ENCODE data around the gene GLCE.

Gene GLCE

GRCh38 chr15:69127306-69127705, 33.1 kb upstream of the GLCE start:
- no peaks in the 10 kb centered on the region for H3K36me3 ChIP-seq (replicated peaks in 1 of 2; ENCODE audit: control insufficient read depth in 2 of 2, insufficient read depth in 2 of 2, low read length in 2 of 2)
- H3K27me3 ChIP-seq (ENCODE audit: control insufficient read depth in 3 of 3, insufficient read depth in 3 of 3, low read depth in 1 of 3, low read length in 3 of 3) = peaks cover 0 to 20% (median 0%) of the 10 kb centered on the region in 3 experiments
- no CpG with 5 or more reads among the region's 1 CpG for WGBS, 2 donors (ENCODE audit: extremely low coverage in 2 of 2, insufficient read length in 2 of 2, insufficient replicate concordance in 1 of 2)
- H3K9ac ChIP-seq (ENCODE audit: low read depth, low read length, poor library complexity) = no peak overlapping the region
- no peak overlapping the region for H3K23ac ChIP-seq (ENCODE audit: low read depth, low read length, poor library complexity)
- no peak overlapping the region for H2BK5ac ChIP-seq (ENCODE audit: low read length)
- H3K27ac ChIP-seq (replicated peaks; ENCODE audit: low read length) = no peak overlapping the region
- no peak overlapping the region for H3K4me3 ChIP-seq (ENCODE audit: low read length in 2 of 2)
- H2BK12ac ChIP-seq (ENCODE audit: low read length) = no peak overlapping the region
- no peaks in the 10 kb centered on the region for H3K9me3 ChIP-seq (replicated peaks in 1 of 2; ENCODE audit: control insufficient read depth in 2 of 2, insufficient read depth in 1 of 2, low read depth in 1 of 2, low read length in 2 of 2)
- no peak overlapping the region for H2AFZ ChIP-seq (ENCODE audit: low read length)
- no peak overlapping the region for H3K4ac ChIP-seq (ENCODE audit: low read length)
- no peak overlapping the region for H2BK120ac ChIP-seq (ENCODE audit: low read depth, low read length)
- H4K8ac ChIP-seq (ENCODE audit: low read depth, low read length) = no peak overlapping the region
- no peak overlapping the region for H3K4me2 ChIP-seq (ENCODE audit: insufficient read depth, low read length, poor library complexity, severe bottlenecking)
- peaks cover 0 to 4% of the 10 kb centered on the region in 2 donors for H3K4me1 ChIP-seq (ENCODE audit: control insufficient read depth in 2 of 2, insufficient read depth in 1 of 2, low read depth in 1 of 2, low read length in 2 of 2)
- H3K79me1 ChIP-seq (ENCODE audit: low read depth, low read length) = no peaks in the 10 kb centered on the region
- H3K18ac ChIP-seq (ENCODE audit: low read length) = no peak overlapping the region
- no peak overlapping the region for H2BK15ac ChIP-seq (ENCODE audit: low read length)
- no peak overlapping the region for H2AK5ac ChIP-seq (ENCODE audit: low read depth, low read length)
- no peak overlapping the region for H3K14ac ChIP-seq (ENCODE audit: low read length)
- DNase-seq (ENCODE audit: low spot score) = no peak
- no peak overlapping the region for H4K91ac ChIP-seq (ENCODE audit: low read depth, low read length, poor library complexity)

GRCh38 chr15:69128667-69129311, 31.6 kb upstream of the GLCE start:
- peaks cover 0 to 4% of the 10 kb centered on the region in 2 donors for H3K4me1 ChIP-seq (ENCODE audit: control insufficient read depth in 2 of 2, insufficient read depth in 1 of 2, low read depth in 1 of 2, low read length in 2 of 2)
- H3K4ac ChIP-seq (ENCODE audit: low read length) = no peak overlapping the region
- H3K79me1 ChIP-seq (ENCODE audit: low read depth, low read length) = no peaks in the 10 kb centered on the region

GRCh38 chr15:69131362-69132220, 28.8 kb upstream of the GLCE start:
- H3K23ac ChIP-seq (ENCODE audit: low read depth, low read length, poor library complexity) = no peak overlapping the region
- H3K27me3 ChIP-seq (ENCODE audit: control insufficient read depth in 3 of 3, insufficient read depth in 3 of 3, low read depth in 1 of 3, low read length in 3 of 3) = peaks cover 0 to 12% (median 1%) of the 10 kb centered on the region in 3 experiments
- H2AFZ ChIP-seq (ENCODE audit: low read length) = no peak overlapping the region
- WGBS, 2 donors (ENCODE audit: extremely low coverage in 2 of 2, insufficient read length in 2 of 2, insufficient replicate concordance in 1 of 2) = no CpG with 5 or more reads among the region's 7 CpGs
- H4K91ac ChIP-seq (ENCODE audit: low read depth, low read length, poor library complexity) = no peak overlapping the region
- H3K4me3 ChIP-seq (ENCODE audit: low read length in 2 of 2) = no peak overlapping the region
- H3K4me2 ChIP-seq (ENCODE audit: insufficient read depth, low read length, poor library complexity, severe bottlenecking) = no peak overlapping the region
- no peaks in the 10 kb centered on the region for H3K79me1 ChIP-seq (ENCODE audit: low read depth, low read length)
- H3K4ac ChIP-seq (ENCODE audit: low read length) = no peak overlapping the region
- no peaks in the 10 kb centered on the region for H3K9me3 ChIP-seq (replicated peaks in 1 of 2; ENCODE audit: control insufficient read depth in 2 of 2, insufficient read depth in 1 of 2, low read depth in 1 of 2, low read length in 2 of 2)
- no peaks in the 10 kb centered on the region for H3K36me3 ChIP-seq (replicated peaks in 1 of 2; ENCODE audit: control insufficient read depth in 2 of 2, insufficient read depth in 2 of 2, low read length in 2 of 2)
- no peak overlapping the region for H3K14ac ChIP-seq (ENCODE audit: low read length)
- H2BK5ac ChIP-seq (ENCODE audit: low read length) = no peak overlapping the region
- H3K27ac ChIP-seq (replicated peaks; ENCODE audit: low read length) = no peak overlapping the region
- H4K8ac ChIP-seq (ENCODE audit: low read depth, low read length) = no peak overlapping the region
- H2AK5ac ChIP-seq (ENCODE audit: low read depth, low read length) = no peak overlapping the region
- H2BK15ac ChIP-seq (ENCODE audit: low read length) = no peak overlapping the region
- H3K4me1 ChIP-seq (ENCODE audit: control insufficient read depth in 2 of 2, insufficient read depth in 1 of 2, low read depth in 1 of 2, low read length in 2 of 2) = peaks cover 0 to 2% of the 10 kb centered on the region in 2 donors
- H3K9ac ChIP-seq (ENCODE audit: low read depth, low read length, poor library complexity) = no peak overlapping the region
- H3K18ac ChIP-seq (ENCODE audit: low read length) = no peak overlapping the region
- DNase-seq (ENCODE audit: low spot score) = no peak
- H2BK12ac ChIP-seq (ENCODE audit: low read length) = no peak overlapping the region
- no peak overlapping the region for H2BK120ac ChIP-seq (ENCODE audit: low read depth, low read length)

More at GRCh38 chr15:69128667-69129311, 31.6 kb upstream of the GLCE start:
- H3K14ac ChIP-seq (ENCODE audit: low read length) = no peak overlapping the region
- H3K18ac ChIP-seq (ENCODE audit: low read length) = no peak overlapping the region
- no peak overlapping the region for H2BK12ac ChIP-seq (ENCODE audit: low read length)
- peaks cover 0 to 18% (median 1%) of the 10 kb centered on the region in 3 experiments for H3K27me3 ChIP-seq (ENCODE audit: control insufficient read depth in 3 of 3, insufficient read depth in 3 of 3, low read depth in 1 of 3, low read length in 3 of 3)
- WGBS, 2 donors (ENCODE audit: extremely low coverage in 2 of 2, insufficient read length in 2 of 2, insufficient replicate concordance in 1 of 2) = no CpG with 5 or more reads among the region's 2 CpGs
- no peak overlapping the region for H3K27ac ChIP-seq (replicated peaks; ENCODE audit: low read length)
- H2BK15ac ChIP-seq (ENCODE audit: low read length) = no peak overlapping the region
- H4K91ac ChIP-seq (ENCODE audit: low read depth, low read length, poor library complexity) = no peak overlapping the region
- no peak overlapping the region for H2BK5ac ChIP-seq (ENCODE audit: low read length)
- no peak overlapping the region for H3K23ac ChIP-seq (ENCODE audit: low read depth, low read length, poor library complexity)
- no peak overlapping the region for H2BK120ac ChIP-seq (ENCODE audit: low read depth, low read length)
- DNase-seq (ENCODE audit: low spot score) = no peak
- no peak overlapping the region for H3K4me3 ChIP-seq (ENCODE audit: low read length in 2 of 2)
- H4K8ac ChIP-seq (ENCODE audit: low read depth, low read length) = no peak overlapping the region
- no peak overlapping the region for H3K4me2 ChIP-seq (ENCODE audit: insufficient read depth, low read length, poor library complexity, severe bottlenecking)
- no peaks in the 10 kb centered on the region for H3K36me3 ChIP-seq (replicated peaks in 1 of 2; ENCODE audit: control insufficient read depth in 2 of 2, insufficient read depth in 2 of 2, low read length in 2 of 2)
- H3K9ac ChIP-seq (ENCODE audit: low read depth, low read length, poor library complexity) = no peak overlapping the region
- H3K9me3 ChIP-seq (replicated peaks in 1 of 2; ENCODE audit: control insufficient read depth in 2 of 2, insufficient read depth in 1 of 2, low read depth in 1 of 2, low read length in 2 of 2) = no peaks in the 10 kb centered on the region
- no peak overlapping the region for H2AK5ac ChIP-seq (ENCODE audit: low read depth, low read length)
- no peak overlapping the region for H2AFZ ChIP-seq (ENCODE audit: low read length)

GRCh38 chr15:69132430-69132829, 28.0 kb upstream of the GLCE start:
- H4K8ac ChIP-seq (ENCODE audit: low read depth, low read length) = no peak overlapping the region
- H3K9me3 ChIP-seq (replicated peaks in 1 of 2; ENCODE audit: control insufficient read depth in 2 of 2, insufficient read depth in 1 of 2, low read depth in 1 of 2, low read length in 2 of 2) = no peaks in the 10 kb centered on the region
- WGBS, 2 donors (ENCODE audit: extremely low coverage in 2 of 2, insufficient read length in 2 of 2, insufficient replicate concordance in 1 of 2) = no CpG with 5 or more reads among the region's 4 CpGs
- H3K27ac ChIP-seq (replicated peaks; ENCODE audit: low read length) = no peak overlapping the region
- no peak overlapping the region for H2BK120ac ChIP-seq (ENCODE audit: low read depth, low read length)
- H3K9ac ChIP-seq (ENCODE audit: low read depth, low read length, poor library complexity) = no peak overlapping the region
- no peaks in the 10 kb centered on the region for H3K79me1 ChIP-seq (ENCODE audit: low read depth, low read length)
- peaks cover 0 to 12% (median 1%) of the 10 kb centered on the region in 3 experiments for H3K27me3 ChIP-seq (ENCODE audit: control insufficient read depth in 3 of 3, insufficient read depth in 3 of 3, low read depth in 1 of 3, low read length in 3 of 3)
- no peaks in the 10 kb centered on the region for H3K36me3 ChIP-seq (replicated peaks in 1 of 2; ENCODE audit: control insufficient read depth in 2 of 2, insufficient read depth in 2 of 2, low read length in 2 of 2)
- H3K23ac ChIP-seq (ENCODE audit: low read depth, low read length, poor library complexity) = no peak overlapping the region
- H2BK15ac ChIP-seq (ENCODE audit: low read length) = no peak overlapping the region
- no peak overlapping the region for H3K4me2 ChIP-seq (ENCODE audit: insufficient read depth, low read length, poor library complexity, severe bottlenecking)
- H2BK12ac ChIP-seq (ENCODE audit: low read length) = no peak overlapping the region
- H3K14ac ChIP-seq (ENCODE audit: low read length) = no peak overlapping the region
- no peak for DNase-seq (ENCODE audit: low spot score)
- H3K4me1 ChIP-seq (ENCODE audit: control insufficient read depth in 2 of 2, insufficient read depth in 1 of 2, low read depth in 1 of 2, low read length in 2 of 2) = peaks cover 0 to 2% of the 10 kb centered on the region in 2 donors
- H3K4me3 ChIP-seq (ENCODE audit: low read length in 2 of 2) = no peak overlapping the region
- H2AK5ac ChIP-seq (ENCODE audit: low read depth, low read length) = no peak overlapping the region
- no peak overlapping the region for H2AFZ ChIP-seq (ENCODE audit: low read length)
- H3K18ac ChIP-seq (ENCODE audit: low read length) = no peak overlapping the region
- no peak overlapping the region for H2BK5ac ChIP-seq (ENCODE audit: low read length)
- no peak overlapping the region for H3K4ac ChIP-seq (ENCODE audit: low read length)
- no peak overlapping the region for H4K91ac ChIP-seq (ENCODE audit: low read depth, low read length, poor library complexity)

All from neuronal stem cell (in vitro differentiated cells).